Measurements from ENCODE around the gene ATP2C1. TPM values are rescaled to one million over a fixed set of nuclear protein-coding genes. Genes with fewer than 3 reads are reported as not detected.

ATP2C1 gene
- total RNA-seq, 2 donors from 2014 or later = 66.9 to 67.7 TPM

- Histone ChIP-seq H3K9me3 (no peaks in the 10 kb centered on the region), H3K9ac (ENCODE audit: low read depth in 2 of 2, low read length in 2 of 2) (no peak overlapping the region), H3K27ac (no peak overlapping the region), H3K4me1 (no peaks in the 10 kb centered on the region), H3K4me3 (no peak overlapping the region), H3K27me3 (no peaks in the 10 kb centered on the region), H3K36me3 (no peaks in the 10 kb centered on the region)
- intact Hi-C loops (cut with DNase I) = loop anchor here (10.0 kb wide), 1 partner anchor 253 kb away; no protein-coding TSS in a partner anchor
- TF ChIP-seq CTCF (IDR thresholded peaks at IDR 0.05) = no peak
- no peak for DNase-seq
Observed at GRCh38 chr3:131007782-131008181, 113.9 kb downstream of the ATP2C1 start.

DNA sequence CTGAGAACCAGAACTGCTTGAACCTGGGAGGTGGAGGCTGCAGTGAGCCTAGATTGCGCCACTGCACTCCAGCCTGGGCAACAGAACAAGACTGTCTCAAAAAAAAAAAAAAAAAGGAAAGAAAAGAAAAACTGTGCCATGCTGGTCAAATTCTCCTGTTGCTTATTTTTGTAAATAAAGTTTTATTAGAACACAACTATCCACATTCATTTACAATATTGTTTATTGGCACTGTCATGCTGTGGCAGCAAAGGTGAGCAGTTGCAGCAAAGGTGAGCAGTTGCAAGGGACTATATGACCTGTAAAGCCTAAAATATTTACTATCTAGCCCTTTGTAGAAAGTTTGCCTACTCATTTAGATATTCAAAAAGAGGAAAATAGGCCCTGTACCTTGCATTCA lies 114.4 kb downstream of the ATP2C1 start:
- no peak overlapping the region for H3K4me3 ChIP-seq
- no peak overlapping the region for H3K27ac ChIP-seq
- H3K27me3 ChIP-seq = no peaks in the 10 kb centered on the region
- no peaks in the 10 kb centered on the region for H3K9me3 ChIP-seq
- TF ChIP-seq CTCF (IDR thresholded peaks at IDR 0.05) = no peak
- no peak overlapping the region for H3K9ac ChIP-seq (ENCODE audit: low read depth in 2 of 2, low read length in 2 of 2)
- no peak for DNase-seq
- intact Hi-C loops (cut with DNase I) = loop anchor here (10.0 kb wide), 1 partner anchor 254 kb away; no protein-coding TSS in a partner anchor
- no peaks in the 10 kb centered on the region for H3K36me3 ChIP-seq
- no peaks in the 10 kb centered on the region for H3K4me1 ChIP-seq

GRCh38 chr3:131009698-131010097 lies 115.8 kb downstream of the ATP2C1 start:
- intact Hi-C loops (cut with DNase I) = loop anchor here (10.0 kb wide), 1 partner anchor 255 kb away; no protein-coding TSS in a partner anchor
- H3K36me3 ChIP-seq = peaks cover 4% of the 10 kb centered on the region
- no peak for TF ChIP-seq CTCF (IDR thresholded peaks at IDR 0.05)

DNA sequence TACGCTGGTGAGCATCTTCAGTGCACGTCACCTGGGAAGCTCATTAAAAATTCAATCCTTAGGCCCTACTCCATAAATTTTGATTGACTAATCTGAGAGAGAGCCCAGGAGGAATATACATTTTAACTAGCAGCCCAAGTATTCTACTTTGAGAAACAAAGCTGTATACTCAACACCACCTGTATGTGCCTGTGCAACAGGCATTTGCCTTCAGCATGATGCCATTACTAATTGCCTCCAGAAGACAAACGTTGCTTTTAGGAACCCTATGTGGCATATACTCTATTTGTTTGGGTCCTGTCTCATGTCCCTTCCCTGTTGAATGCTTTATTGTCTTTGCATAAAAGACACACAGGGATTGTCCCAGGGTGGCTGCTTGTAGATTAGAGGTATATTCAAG lies 125.1 kb downstream of the ATP2C1 start:
- H3K9ac ChIP-seq (ENCODE audit: low read depth in 2 of 2, low read length in 2 of 2) = no peak overlapping the region
- peaks cover 9% of the 10 kb centered on the region for H3K36me3 ChIP-seq
- intact Hi-C loops (cut with DNase I) = no loop called here
- H3K9me3 ChIP-seq = no peaks in the 10 kb centered on the region
- no peaks in the 10 kb centered on the region for H3K27me3 ChIP-seq
- no peak for TF ChIP-seq CTCF (IDR thresholded peaks at IDR 0.05)
- no peak for DNase-seq
- H3K27ac ChIP-seq = no peak overlapping the region
- H3K4me3 ChIP-seq = no peak overlapping the region
- H3K4me1 ChIP-seq = no peaks in the 10 kb centered on the region

More at GRCh38 chr3:131009698-131010097, 115.8 kb downstream of the ATP2C1 start:
- H3K9me3 ChIP-seq = no peaks in the 10 kb centered on the region
- no peak overlapping the region for H3K27ac ChIP-seq
- no peaks in the 10 kb centered on the region for H3K4me1 ChIP-seq
- H3K9ac ChIP-seq (ENCODE audit: low read depth in 2 of 2, low read length in 2 of 2) = no peak overlapping the region
- no peak overlapping the region for H3K4me3 ChIP-seq
- H3K27me3 ChIP-seq = no peaks in the 10 kb centered on the region
- DNase-seq = no peak

DNA sequence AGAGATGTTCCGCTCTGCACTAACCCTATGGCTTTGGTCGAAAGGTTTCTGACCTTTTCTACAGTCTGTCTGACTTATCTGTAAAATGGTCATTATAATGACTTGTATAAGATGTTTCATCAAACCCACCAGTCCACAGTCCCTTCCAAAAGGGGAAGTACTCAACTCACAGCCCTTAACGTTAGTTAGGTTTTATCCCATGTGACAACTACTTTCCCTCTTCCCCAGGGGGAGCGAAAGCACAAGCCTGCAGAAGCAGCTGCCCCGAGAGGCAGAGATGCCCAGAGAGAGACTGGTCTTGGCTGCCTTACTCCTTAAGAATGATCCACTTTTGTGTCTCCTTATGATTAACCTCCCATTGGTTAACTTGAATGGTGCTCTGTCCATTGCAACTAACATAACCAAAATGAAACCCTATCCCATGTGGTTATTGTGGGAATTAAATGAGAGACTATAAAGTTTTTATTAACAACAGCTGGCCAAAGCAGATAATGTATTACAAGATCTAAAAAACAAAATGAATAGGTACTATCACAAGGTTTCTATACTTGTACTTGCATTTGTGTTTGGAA lies 126.3 kb downstream of the ATP2C1 start:
- no peaks in the 10 kb centered on the region for H3K36me3 ChIP-seq
- H3K4me3 ChIP-seq = no peak overlapping the region
- H3K9me3 ChIP-seq = no peaks in the 10 kb centered on the region
- H3K27ac ChIP-seq = no peak overlapping the region
- DNase-seq = no peak
- no peak for TF ChIP-seq CTCF (IDR thresholded peaks at IDR 0.05)
- intact Hi-C loops (cut with DNase I) = loop anchor here (10.0 kb wide), 1 partner anchor 345 kb away; no protein-coding TSS in a partner anchor
- no peaks in the 10 kb centered on the region for H3K27me3 ChIP-seq
- no peaks in the 10 kb centered on the region for H3K4me1 ChIP-seq
- no peak overlapping the region for H3K9ac ChIP-seq (ENCODE audit: low read depth in 2 of 2, low read length in 2 of 2)
